GM12865 (cell line): ENCODE measurements around the gene RBMS1.
"Not testable (repeated sequence)": the region's sequence is repeated elsewhere in the genome, so short reads cannot be mapped to it uniquely, and the experiment has no call there.

Source experiments
- DNase-seq: peaks from one replicate; pipeline ENCODE4 v3.0.0; 2010; ENCODE audit warnings: low read depth
- H3K4me3 ChIP-seq: 2 replicates; pipeline ENCODE4 v1.5.1; 2011; ENCODE audit warnings: mild to moderate bottlenecking, low read depth, low read length, control low read depth
- TF ChIP-seq, protein P1 (sequence below): IDR thresholded peaks from 2 replicates; pipeline ENCODE4 v1.5.1; 2011; ENCODE audit warnings: low read length, control low read depth, low read depth, inconsistent platforms; ENCODE audit not compliant: insufficient read depth; ENCODE audit errors: missing control alignments

The RBMS1 gene

DNA sequence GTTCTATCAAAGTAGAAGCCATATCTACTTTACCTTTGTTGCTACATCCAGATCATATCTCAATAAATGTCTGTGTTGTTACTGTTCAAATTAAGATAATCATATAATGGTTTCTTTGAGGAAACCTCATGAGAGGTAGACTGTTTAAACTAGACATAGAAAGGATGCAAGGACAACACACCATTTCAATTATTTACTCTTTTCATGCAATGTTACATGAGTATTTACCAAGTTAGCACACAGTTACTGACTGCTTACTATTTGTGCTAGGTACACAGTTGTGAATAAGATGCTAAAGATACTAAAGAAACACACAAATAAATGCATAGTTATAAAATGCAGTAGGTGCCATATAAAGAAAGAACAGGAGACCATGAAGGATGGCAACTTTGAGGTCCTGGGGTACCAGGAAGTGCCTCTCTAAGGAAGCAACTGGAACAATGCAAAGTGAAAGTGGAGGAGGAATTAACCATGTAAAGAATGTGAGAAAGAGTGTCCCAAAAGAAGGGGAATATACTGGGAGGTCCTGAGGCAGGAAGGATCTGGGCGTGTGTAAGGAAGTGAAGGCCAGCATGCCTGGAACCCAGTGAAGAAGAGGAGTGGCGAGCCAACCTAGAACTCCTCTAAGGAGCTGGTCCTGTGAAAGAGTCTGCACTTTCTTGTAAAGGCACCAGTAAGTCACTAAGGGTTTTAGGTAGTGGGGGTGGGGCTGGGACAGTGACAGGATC is 39.4 kb downstream of the RBMS1 start:
- TF ChIP-seq, protein P1, sequence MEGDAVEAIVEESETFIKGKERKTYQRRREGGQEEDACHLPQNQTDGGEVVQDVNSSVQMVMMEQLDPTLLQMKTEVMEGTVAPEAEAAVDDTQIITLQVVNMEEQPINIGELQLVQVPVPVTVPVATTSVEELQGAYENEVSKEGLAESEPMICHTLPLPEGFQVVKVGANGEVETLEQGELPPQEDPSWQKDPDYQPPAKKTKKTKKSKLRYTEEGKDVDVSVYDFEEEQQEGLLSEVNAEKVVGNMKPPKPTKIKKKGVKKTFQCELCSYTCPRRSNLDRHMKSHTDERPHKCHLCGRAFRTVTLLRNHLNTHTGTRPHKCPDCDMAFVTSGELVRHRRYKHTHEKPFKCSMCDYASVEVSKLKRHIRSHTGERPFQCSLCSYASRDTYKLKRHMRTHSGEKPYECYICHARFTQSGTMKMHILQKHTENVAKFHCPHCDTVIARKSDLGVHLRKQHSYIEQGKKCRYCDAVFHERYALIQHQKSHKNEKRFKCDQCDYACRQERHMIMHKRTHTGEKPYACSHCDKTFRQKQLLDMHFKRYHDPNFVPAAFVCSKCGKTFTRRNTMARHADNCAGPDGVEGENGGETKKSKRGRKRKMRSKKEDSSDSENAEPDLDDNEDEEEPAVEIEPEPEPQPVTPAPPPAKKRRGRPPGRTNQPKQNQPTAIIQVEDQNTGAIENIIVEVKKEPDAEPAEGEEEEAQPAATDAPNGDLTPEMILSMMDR = no peak
- H3K4me3 ChIP-seq = no peak overlapping the region
- no peak for DNase-seq

DNA sequence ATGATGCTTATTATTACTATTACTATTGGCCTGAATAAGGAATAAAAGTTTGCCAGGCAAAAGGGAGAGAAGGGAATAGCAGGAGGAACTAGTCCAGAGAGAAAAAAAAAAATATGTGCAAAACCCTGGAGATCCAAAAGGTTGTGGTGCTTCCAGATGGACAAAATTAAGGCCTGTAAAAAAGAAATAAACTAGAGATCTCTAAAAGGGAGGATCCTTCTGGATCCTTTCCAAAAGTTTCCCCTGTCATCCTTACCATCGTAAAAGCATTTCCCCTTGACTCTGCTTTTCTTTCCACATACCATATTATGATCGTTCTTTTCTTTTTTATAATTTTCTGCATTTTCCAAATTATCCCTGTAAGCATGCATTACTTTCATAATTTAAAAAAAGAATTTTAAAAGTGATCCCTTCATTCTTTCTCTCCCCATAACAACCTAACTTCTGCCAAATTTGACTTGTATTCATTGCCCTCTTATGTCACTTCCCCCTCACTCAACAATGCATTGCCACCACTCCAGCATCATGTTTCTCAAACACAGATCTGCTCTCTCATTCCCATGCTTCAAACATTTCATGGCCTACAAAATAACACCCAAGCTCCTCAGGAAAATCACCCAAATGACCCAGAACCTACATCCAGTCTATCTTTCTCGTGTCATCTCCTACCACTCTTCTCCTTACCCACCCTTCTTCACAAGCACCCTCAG is 40.3 kb downstream of the RBMS1 start:
- no peak for DNase-seq
- TF ChIP-seq, protein P1 = no peak
- H3K4me3 ChIP-seq = no peak overlapping the region

DNA sequence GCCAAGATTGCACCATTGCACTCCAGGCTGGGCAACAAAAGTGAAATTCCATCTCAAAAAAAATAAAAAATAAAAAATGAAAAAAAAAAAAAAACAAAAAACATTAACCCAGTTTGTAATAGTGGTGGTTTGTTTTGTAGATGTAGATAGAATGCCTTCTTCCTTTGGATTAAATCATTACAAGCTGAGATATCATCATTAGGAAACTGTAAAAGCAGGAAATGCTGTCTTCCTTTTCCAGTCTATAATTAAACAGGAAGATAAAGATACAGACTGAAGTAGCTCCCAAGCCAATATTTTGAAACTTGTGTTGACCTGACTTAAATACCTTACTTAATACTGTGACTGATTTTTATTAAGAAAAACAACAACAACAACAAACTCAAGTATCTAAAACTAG is 43.1 kb downstream of the RBMS1 start:
- DNase-seq = no peak
- H3K4me3 ChIP-seq = no peak overlapping the region
- TF ChIP-seq, protein P1 = no peak

DNA sequence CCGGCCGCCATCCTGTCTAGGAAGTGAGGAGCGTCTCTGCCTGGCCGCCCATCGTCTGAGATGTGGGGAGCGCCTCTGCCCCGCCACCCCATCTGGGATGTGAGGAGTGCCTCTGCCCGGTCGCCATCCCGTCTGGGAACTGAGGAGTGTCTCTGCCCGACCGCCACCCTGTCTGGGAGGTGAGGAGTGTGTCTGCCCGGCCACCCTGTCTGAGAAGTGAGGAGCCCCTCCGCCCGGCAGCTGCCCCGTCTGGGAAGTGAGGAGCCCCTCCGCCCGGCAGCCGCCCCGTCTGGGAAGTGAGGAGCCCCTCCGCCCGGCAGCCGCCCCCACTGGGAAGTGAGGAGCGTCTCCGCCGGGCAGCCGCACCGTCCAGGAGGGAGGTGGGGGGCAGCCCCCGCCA is 44.8 kb downstream of the RBMS1 start:
- H3K4me3 ChIP-seq, DNase-seq: not testable (repeated sequence)

DNA sequence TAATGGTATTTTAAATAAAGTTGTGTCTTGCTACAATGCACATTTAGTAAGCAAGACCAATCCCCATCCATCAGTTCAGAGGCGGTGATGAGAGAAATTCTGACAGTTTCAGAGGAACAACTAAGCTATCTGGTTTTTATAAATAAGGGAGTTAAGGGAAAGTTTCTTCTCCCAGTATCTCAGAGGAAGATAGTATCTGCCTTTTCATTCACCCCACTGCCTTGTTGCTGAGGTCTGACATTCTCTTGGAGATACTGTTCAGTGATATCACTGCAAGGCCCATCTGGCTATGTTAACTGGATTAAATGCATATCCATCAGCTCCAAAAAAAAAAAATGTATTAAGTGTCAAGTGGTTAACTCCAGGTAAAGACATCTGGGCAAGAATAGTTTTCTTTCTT is 47.9 kb downstream of the RBMS1 start:
- H3K4me3 ChIP-seq = no peak overlapping the region
- TF ChIP-seq, protein P1 = no peak
- no peak for DNase-seq

DNA sequence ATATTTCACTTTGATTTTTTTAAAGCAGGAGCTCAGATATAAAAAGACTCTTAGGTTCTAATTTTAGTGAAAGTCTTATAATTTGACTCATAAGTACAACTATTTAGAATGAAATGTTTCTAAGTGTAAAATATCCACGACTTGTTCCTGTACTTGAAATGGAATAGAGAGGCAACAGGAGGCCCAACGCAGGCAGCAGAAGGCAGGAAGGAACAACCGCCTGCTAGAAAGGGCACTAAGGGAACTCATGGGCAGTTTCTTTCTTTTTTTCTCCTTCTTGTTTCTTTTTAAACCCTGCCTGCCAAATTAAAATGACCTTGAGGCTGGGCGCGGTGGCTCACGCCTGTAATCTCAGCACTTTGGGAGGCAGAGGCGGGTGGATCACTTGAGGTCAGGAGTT is 51.0 kb downstream of the RBMS1 start:
- TF ChIP-seq, protein P1 = no peak
- no peak overlapping the region for H3K4me3 ChIP-seq
- DNase-seq = no peak

DNA sequence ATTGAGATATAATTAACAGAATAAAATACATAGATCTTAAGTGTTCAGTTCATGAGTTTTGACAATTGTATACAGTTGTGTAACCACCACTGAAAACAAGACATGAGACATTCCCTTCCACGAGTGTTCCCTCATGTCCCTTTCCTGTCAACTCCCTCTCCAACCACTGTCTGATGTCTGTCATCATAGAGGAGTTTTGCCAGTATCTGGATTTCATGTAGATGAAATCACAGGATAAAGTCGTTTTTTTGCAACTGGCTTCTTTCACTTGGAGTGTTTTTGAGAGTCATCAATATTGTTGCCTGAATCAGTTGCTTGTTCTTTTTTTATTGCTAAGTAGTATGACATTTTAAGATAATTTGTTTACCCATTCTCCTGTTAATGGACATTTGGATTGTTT is 52.7 kb downstream of the RBMS1 start:
- no peak for DNase-seq
- TF ChIP-seq, protein P1 = no peak
- H3K4me3 ChIP-seq = no peak overlapping the region

DNA sequence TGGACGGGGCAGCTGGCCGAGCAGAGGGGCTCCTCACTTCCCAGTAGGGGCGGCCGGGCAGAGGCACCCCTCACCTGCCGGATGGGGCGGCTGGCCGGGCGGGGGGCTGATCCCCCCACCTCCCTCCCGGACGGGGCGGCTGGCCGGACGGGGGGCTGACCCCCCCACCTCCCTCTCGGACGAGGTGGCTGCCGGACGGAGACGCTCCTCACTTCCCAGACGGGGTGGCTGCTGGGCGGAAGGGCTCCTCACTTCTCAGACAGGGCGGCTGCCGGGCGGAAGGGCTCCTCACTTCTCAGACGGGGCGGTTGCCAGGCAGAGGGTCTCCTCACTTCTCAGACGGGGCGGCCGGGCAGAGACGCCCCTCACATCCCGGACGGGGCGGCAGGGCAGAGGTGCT is 54.6 kb downstream of the RBMS1 start:
- not testable (repeated sequence) for H3K4me3 ChIP-seq, DNase-seq
